Liver (tissue), 9 donors: ENCODE measurements around the gene NOTCH1. TPM values are rescaled to one million over a fixed set of nuclear protein-coding genes. Genes with fewer than 3 reads are reported as not detected.

Source experiments
- DNase-seq: peaks from one replicate; pipeline ENCODE4 v3.0.0-alpha.2; 2017; ENCODE audit warnings: low spot score
- H3K27ac ChIP-seq, 2 donors: one replicate each; pipeline ENCODE4 v1.7.0; 2013; ENCODE audit warnings: inconsistent platforms in 2 of 2, low read length in 2 of 2, control low read depth in 1 of 2, low read depth in 1 of 2, mild to moderate bottlenecking in 1 of 2
- H3K27me3 ChIP-seq, 4 donors: one replicate each; pipeline versions ENCODE4 v1.6.1 to v1.7.0; 2013; ENCODE audit warnings: low read length in 3 of 4, inconsistent platforms in 1 of 4, mild to moderate bottlenecking in 1 of 4, moderate library complexity in 1 of 4; ENCODE audit not compliant: control insufficient read depth in 4 of 4, insufficient read depth in 4 of 4
- H3K36me3 ChIP-seq, 4 donors: one replicate each; pipeline versions ENCODE4 v1.6.1 to v1.7.0; 2013; ENCODE audit warnings: low read length in 3 of 4, mild to moderate bottlenecking in 3 of 4, low read depth in 1 of 4, moderate library complexity in 1 of 4; ENCODE audit not compliant: control insufficient read depth in 4 of 4, insufficient read depth in 3 of 4
- H3K4me1 ChIP-seq, 4 donors: one replicate each; pipeline versions ENCODE4 v1.6.1 to v1.7.0; 2013; ENCODE audit warnings: low read length in 3 of 4, mild to moderate bottlenecking in 3 of 4, moderate library complexity in 1 of 4; ENCODE audit not compliant: control insufficient read depth in 4 of 4, insufficient read depth in 4 of 4
- H3K4me3 ChIP-seq, 3 donors: one replicate each; pipeline versions ENCODE4 v1.6.1 to v1.7.0; 2013; ENCODE audit warnings: low read length in 3 of 3, control low read depth in 1 of 3, low read depth in 1 of 3, mild to moderate bottlenecking in 1 of 3
- H3K9ac ChIP-seq, 2 donors: one replicate each; pipeline ENCODE4 v1.7.0; 2013; ENCODE audit warnings: low read length in 2 of 2, mild to moderate bottlenecking in 2 of 2, moderate library complexity in 2 of 2, control low read depth in 1 of 2, low read depth in 1 of 2
- H3K9me3 ChIP-seq, 4 donors: one replicate each; pipeline versions ENCODE4 v1.6.1 to v1.7.0; 2013; ENCODE audit warnings: low read length in 3 of 4; ENCODE audit not compliant: control insufficient read depth in 4 of 4
- CTCF ChIP-seq: fragments of 150-350 bp; IDR thresholded peaks from 2 replicates; pipeline ENCODE4 v1.5.1; 2017; ENCODE audit warnings: improper control_type of control experiment, low read depth, low read length; ENCODE audit not compliant: missing input control
- EGR1 ChIP-seq, 2 donors: IDR thresholded peaks; 2 replicates each; pipeline ENCODE4 v1.6.1; 2016 to 2018; ENCODE audit warnings: antibody characterized with exemption in 2 of 2, low read depth in 2 of 2
- FOXA1 ChIP-seq: IDR thresholded peaks from 2 replicates; pipeline ENCODE4 v1.6.1; 2016; ENCODE audit warnings: antibody characterized with exemption
- FOXA2 ChIP-seq: IDR thresholded peaks from 2 replicates; pipeline ENCODE4 v1.6.1; 2016; ENCODE audit warnings: antibody characterized with exemption
- GABPA ChIP-seq, 2 donors: IDR thresholded peaks in 1 of 2; conservative IDR thresholded peaks in 1 of 2; 2 replicates each; pipeline ENCODE4 v1.6.1; 2016; ENCODE audit warnings: antibody characterized with exemption in 2 of 2, mild to moderate bottlenecking in 1 of 2, moderate library complexity in 1 of 2
- HNF4A ChIP-seq, 2 donors: conservative IDR thresholded peaks; 2 replicates each; pipeline ENCODE4 v1.6.1; 2016; ENCODE audit warnings: antibody characterized with exemption in 2 of 2, mild to moderate bottlenecking in 2 of 2
- HNF4G ChIP-seq: IDR thresholded peaks from 2 replicates; pipeline ENCODE4 v1.6.1; 2016; ENCODE audit warnings: antibody characterized with exemption
- JUND ChIP-seq, 2 donors: IDR thresholded peaks; 2 replicates each; pipeline ENCODE4 v1.6.1; 2016; ENCODE audit warnings: antibody characterized with exemption in 2 of 2
- MAX ChIP-seq: IDR thresholded peaks from 2 replicates; pipeline ENCODE4 v1.6.1; 2016; ENCODE audit warnings: antibody characterized with exemption
- NR2F2 ChIP-seq: IDR thresholded peaks from 2 replicates; pipeline ENCODE4 v1.6.1; 2016; ENCODE audit warnings: antibody characterized with exemption
- RAD21 ChIP-seq, 2 donors: IDR thresholded peaks; 2 replicates each; pipeline ENCODE4 v1.6.1; 2016; ENCODE audit warnings: antibody characterized with exemption in 2 of 2, mild to moderate bottlenecking in 2 of 2
- REST ChIP-seq: IDR thresholded peaks from 2 replicates; pipeline ENCODE4 v1.6.1; 2016; ENCODE audit warnings: antibody characterized with exemption, mild to moderate bottlenecking
- RXRA ChIP-seq, 2 donors: IDR thresholded peaks; 2 replicates each; pipeline ENCODE4 v1.6.1; 2017 to 2018; ENCODE audit warnings: antibody characterized with exemption in 2 of 2, mild to moderate bottlenecking in 1 of 2
- TAF1 ChIP-seq: conservative IDR thresholded peaks from 2 replicates; pipeline ENCODE4 v1.6.1; 2016; ENCODE audit warnings: antibody characterized with exemption, mild to moderate bottlenecking
- YY1 ChIP-seq: IDR thresholded peaks from 2 replicates; pipeline ENCODE4 v1.6.1; 2016; ENCODE audit warnings: antibody characterized with exemption, mild to moderate bottlenecking
- ZBTB33 ChIP-seq: IDR thresholded peaks from 2 replicates; pipeline ENCODE4 v1.6.1; 2016; ENCODE audit warnings: antibody characterized with exemption
- WGBS: extraction: QIAGEN DNeasy Blood & Tissue Kit; methylation state at CpG from one replicate; pipeline ENCODE4 v1.1.7; 2013; 5-methylcytosine and 5-hydroxymethylcytosine counted together
- polyA plus RNA-seq, 2 donors: library from polyadenylated mRNA; stranded (reverse) in 1 of 2; unstranded in 1 of 2; fragments of 200-250 nt in 1 of 2; fragments of >200 nt in 1 of 2; fragmentation: Nextera tagmentation in 1 of 2; extraction: Ambion mirVana in 1 of 2; gene quantifications; one replicate each; pipeline versions ENCODE4 v1.2.1 to v1.2.3, GENCODE V29; 2013 to 2015
- total RNA-seq, 2 donors: library from RNA; depleted of rRNA; stranded (reverse); fragments of >200 nt; gene quantifications; one replicate each; pipeline ENCODE4 v1.2.3, GENCODE V29; 2014
- TF ChIP-seq, protein P1 (sequence below): IDR thresholded peaks from 2 replicates; pipeline ENCODE4 v1.6.1; 2016; ENCODE audit warnings: antibody characterized with exemption
- donor health status: healthy.
- donor health status: healthy.
- donor health status: healthy.
- donor health status: healthy.
- donor health status: healthy.

The NOTCH1 gene
- total and polyA plus RNA-seq, 4 donors: 2.4 to 22.3 (median 8.5) TPM

- peak overlapping the region in 1 of 2 donors; percentile 46 for H3K27ac ChIP-seq
- WGBS: 85% methylated on average over 20 of the region's 20 CpGs
- no peak overlapping the region for H3K9ac ChIP-seq
- no peaks in the 10 kb centered on the region for H3K9me3 ChIP-seq
- H3K4me3 ChIP-seq: no peak overlapping the region
- H3K36me3 ChIP-seq: peaks cover 0 to 10% (median 0%) of the 10 kb centered on the region in 4 donors
- TF ChIP-seq FOXA2 (no peak), JUND (IDR thresholded peaks at IDR 0.05) (no peak), TAF1 (no peak), YY1 (no peak), EGR1 (IDR thresholded peaks at IDR 0.05; ENCODE audit: low read depth in 2 of 2) (no peak), ZBTB33 (no peak), RXRA (IDR thresholded peaks at IDR 0.05) (no peak), NR2F2 (no peak), MAX (no peak)
- no peaks in the 10 kb centered on the region for H3K27me3 ChIP-seq
- no peak for DNase-seq
- peaks cover 33 to 75% (median 46%) of the 10 kb centered on the region in 4 donors for H3K4me1 ChIP-seq
Measured at GRCh38 chr9:136527131-136527530, 18.7 kb downstream of the NOTCH1 start.

GRCh38 chr9:136526625-136527066, 19.2 kb downstream of the NOTCH1 start:
- DNase-seq: no peak
- Histone ChIP-seq H3K9me3 (no peaks in the 10 kb centered on the region), H3K9ac (no peak overlapping the region), H3K4me3 (no peak overlapping the region), H3K27ac (peak overlapping the region; percentile 12 to 46), H3K36me3 (peaks cover 0 to 10% (median 0%) of the 10 kb centered on the region in 4 donors), H3K27me3 (no peaks in the 10 kb centered on the region), H3K4me1 (peaks cover 34 to 72% (median 46%) of the 10 kb centered on the region in 4 donors)
- TF ChIP-seq RXRA (IDR thresholded peaks at IDR 0.05) (no peak), CTCF (no peak), HNF4G (no peak), NR2F2 (no peak), MAX (no peak), FOXA1 (no peak), TAF1 (no peak), GABPA (IDR thresholded peaks at IDR 0.05 in 1 of 2, conservative IDR thresholded peaks at IDR 0.05 in 1 of 2) (no peak), REST (no peak), EGR1 (IDR thresholded peaks at IDR 0.05; ENCODE audit: low read depth in 2 of 2) (no peak), HNF4A (conservative IDR thresholded peaks at IDR 0.05) (no peak), RAD21 (IDR thresholded peaks at IDR 0.05) (no peak), FOXA2 (no peak), YY1 (no peak), ZBTB33 (no peak)
- TF ChIP-seq, protein P1, sequence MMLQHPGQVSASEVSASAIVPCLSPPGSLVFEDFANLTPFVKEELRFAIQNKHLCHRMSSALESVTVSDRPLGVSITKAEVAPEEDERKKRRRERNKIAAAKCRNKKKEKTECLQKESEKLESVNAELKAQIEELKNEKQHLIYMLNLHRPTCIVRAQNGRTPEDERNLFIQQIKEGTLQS: no peak
- 77% methylated on average over 30 of the region's 30 CpGs for WGBS
